SK-N-SH treated with all-trans-retinoic acid at 6 μM for 48 hours (cell line): ENCODE results near the gene KANK2.

Experiments
- OSR1 ChIP-seq: fragments of 250-450 bp; sonication (Bioruptor Pico); IDR thresholded peaks from 2 replicates; pipeline ENCODE4 v1.8.0; 2022; ENCODE audit warnings: moderate library complexity, mild to moderate bottlenecking, inconsistent platforms
- PPARA ChIP-seq: fragments of 250-450 bp; sonication (Bioruptor Pico); IDR thresholded peaks from 2 replicates; pipeline ENCODE4 v1.5.0; 2020; ENCODE audit warnings: mild to moderate bottlenecking, borderline replicate concordance
- TCF4 ChIP-seq: fragments of 250-450 bp; sonication (Bioruptor Pico); IDR thresholded peaks from 2 replicates; pipeline ENCODE4 v1.8.0; 2021; ENCODE audit warnings: mild to moderate bottlenecking, moderate library complexity, borderline replicate concordance
- ZFP3 ChIP-seq: fragments of 250-450 bp; sonication (Bioruptor Pico); IDR thresholded peaks from 2 replicates; pipeline ENCODE4 v1.5.0; 2020; ENCODE audit warnings: mild to moderate bottlenecking, moderate library complexity
- ZFP30 ChIP-seq: fragments of 450-650 bp; formaldehyde crosslinking; IDR thresholded peaks from 2 replicates; pipeline ENCODE4 v1.5.0; 2022; ENCODE audit warnings: mild to moderate bottlenecking, moderate library complexity

- TF ChIP-seq ZFP3 (CRISPR knock-in tag) (no peak), ZFP30 (CRISPR knock-in tag) (no peak), OSR1 (no peak), TCF4 (no peak), PPARA (CRISPR knock-in tag) (no peak)
Observed at GRCh38 chr19:11238781-11239376, 41.5 kb upstream of the KANK2 start.
